Bone marrow (tissue), 2 donors: Measurements from ENCODE around the gene TUB.

Source experiments
- DNase-seq, 2 donors: peaks; one replicate each; lab custom pipeline; 2025; lab: John Stamatoyannopoulos, UW

The TUB gene

DNA sequence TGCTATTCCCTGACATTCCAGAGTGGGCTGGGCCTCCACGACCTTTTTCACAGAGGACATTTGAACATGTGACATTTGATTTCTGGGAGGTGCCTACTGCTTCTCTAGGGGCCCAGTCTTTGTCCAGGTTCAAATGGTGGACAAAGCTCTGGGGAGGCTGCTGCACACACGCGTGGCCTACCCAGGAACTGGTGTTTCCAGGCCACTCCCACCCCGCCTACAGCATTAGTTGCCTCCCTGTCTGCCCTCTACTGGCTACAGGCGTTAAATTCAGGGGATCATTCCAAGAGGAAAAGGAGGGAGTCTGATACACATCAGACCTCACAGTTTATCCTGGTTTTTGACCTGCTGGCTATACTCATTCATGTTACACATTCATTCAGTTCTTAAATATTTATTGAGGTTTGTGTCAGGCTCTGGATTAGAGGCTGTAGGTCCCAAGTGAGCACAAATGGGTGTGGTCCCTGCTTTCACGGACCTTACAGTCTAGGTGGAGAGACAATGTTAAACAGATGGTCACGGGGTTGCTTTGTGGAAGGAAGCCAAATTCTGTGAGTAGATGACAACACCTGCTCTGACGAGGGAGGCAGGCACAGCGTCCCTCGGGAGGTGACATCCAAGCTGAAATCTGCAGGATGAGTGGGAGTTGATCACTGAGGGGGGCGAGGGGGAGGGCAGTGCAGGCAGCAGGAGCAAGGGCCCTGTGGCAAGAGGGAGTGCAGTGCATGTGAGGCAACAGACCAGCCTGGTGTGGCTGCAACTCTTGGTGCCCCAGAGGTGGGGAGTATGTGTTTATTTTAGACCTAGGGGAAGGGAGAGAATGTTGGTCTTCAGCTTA is 11.8 kb downstream of the TUB start:
- DNase-seq, result no peak

- DNase-seq, result no peak
These were observed 13.0 kb downstream of the TUB start for GRCh38 chr11:8093931-8094575.

GRCh38 chr11:8094656-8095055 is 13.6 kb downstream of the TUB start:
- no peak for DNase-seq

- DNase-seq, result no peak
These were observed 14.4 kb downstream of the TUB start for GRCh38 chr11:8095371-8095770.

DNA sequence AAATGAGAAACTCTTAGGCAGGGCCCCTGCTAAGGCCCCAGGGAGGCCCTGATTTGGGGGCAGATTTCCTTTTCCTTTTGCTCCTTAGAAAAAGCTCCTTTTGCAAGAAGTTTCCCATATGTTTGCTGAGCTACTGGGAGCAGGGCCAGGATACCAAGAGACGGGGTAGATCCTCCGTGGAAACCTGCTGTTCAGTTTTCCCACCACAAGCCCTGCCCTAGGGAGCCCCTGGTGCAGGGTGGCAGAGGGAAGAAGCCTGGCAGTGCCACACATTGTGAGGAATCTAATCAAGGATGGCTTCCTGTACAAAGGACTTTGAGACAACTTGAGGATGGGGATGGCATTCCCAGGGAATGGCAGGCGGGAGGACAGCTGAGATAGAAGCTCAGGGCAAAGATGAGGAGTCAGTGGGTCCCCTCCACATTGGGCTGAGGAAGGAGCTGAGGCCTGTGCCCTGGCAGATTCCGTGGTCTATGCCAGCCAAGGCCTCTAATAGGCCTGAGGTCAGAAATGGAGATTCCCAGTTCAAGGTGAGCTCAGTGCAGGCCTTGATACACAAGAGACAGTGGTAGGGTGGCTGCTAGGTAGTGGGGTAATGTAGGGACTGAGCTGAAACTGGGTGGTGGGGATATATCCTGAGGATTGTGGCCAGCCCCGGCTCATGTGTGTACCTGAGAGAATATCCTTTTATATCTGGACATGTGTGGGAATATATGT is 15.0 kb downstream of the TUB start:
- DNase-seq, result no peak

- no peak for DNase-seq
These were observed 15.6 kb downstream of the TUB start for GRCh38 chr11:8096575-8096974.

GRCh38 chr11:8097062-8097461 is 16.1 kb downstream of the TUB start:
- DNase-seq, result no peak

DNA sequence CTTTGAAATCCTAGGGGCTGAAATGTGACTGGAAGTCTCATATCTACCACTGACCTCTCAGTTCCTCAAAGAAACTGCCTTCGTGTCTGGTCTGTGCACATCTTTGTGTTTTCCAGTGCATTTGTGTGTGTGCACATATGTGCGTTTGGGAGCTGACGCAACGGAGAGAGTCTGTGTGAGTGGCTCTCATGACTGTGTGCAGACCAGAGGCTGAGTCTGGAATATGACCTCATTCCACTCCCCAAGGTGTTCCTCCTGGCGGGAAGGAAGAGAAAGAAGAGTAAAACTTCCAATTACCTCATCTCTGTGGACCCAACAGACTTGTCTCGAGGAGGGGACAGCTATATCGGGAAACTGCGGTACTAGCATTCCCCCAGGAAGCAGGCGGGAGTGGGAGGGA is 16.5 kb downstream of the TUB start:
- DNase-seq, result no peak

DNA sequence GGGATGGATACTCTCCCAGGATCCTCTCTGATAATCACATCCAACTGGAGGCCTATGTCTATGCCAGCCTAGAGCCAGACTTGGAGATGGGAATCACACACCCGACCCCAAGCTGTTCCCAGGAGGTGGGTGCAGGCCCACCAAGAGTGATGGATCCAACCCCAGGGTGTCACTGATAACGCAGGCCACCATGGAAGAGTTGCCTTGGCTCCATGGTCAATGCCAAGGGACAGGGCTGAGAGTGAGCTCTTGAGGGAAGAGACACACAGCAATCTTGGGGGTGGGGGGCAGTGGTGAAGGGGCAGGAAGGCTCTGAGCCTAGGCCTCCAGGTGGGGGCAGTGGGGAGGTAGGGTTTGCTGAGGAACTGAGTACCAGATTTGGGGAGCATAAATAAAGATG is 16.9 kb downstream of the TUB start:
- DNase-seq, result no peak

GRCh38 chr11:8098361-8098760 is 17.4 kb downstream of the TUB start:
- DNase-seq, result no peak

DNA sequence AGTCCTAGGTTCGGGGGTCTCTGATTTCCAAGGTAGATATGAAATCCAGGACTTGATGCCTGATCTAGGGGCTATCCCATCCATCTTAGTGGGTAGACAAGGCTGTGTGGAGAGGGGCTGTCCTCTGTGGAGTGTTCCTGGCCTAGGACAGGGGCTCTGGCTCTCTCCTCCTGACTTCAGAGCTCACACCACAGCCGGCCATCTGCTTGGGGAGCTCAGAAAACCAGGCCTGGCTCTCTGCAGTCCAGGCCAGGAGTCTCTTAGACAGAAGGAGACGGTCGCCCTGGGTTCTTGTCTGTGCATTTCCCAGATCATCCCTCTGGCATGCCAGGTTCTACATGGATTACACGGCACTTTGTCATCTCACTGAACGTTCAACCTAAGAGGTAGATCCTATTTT is 17.9 kb downstream of the TUB start:
- no peak for DNase-seq

DNA sequence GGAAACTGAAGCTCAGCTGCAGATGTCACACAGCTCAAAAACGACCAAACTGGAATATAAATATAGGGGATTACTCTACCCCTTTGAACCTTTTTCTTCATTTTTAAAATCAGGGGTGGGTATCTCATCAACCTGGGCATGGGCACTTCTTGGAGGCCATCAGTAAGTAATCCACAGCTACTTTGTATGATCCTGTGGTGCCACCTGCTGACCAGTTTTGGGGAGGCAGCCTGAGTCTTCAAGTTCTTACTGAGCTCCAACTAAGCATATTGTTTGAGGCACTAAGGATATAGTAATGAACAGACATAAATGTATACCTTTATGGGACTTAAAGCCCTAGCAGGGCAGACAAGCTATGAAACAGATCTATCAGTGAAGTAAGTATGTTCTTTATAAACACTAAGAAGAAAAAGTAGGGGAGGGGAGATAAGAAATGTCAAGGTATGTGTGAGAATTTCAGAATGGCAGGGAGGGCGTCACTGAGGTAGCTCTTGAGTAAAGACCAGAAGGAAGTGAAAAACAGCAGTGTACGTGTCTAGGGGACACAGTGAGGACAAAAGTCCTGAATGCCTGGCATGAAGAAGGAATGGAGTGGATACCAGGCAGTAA is 18.4 kb downstream of the TUB start:
- DNase-seq, result peak in 1 of 2 donors; percentile 34

DNA sequence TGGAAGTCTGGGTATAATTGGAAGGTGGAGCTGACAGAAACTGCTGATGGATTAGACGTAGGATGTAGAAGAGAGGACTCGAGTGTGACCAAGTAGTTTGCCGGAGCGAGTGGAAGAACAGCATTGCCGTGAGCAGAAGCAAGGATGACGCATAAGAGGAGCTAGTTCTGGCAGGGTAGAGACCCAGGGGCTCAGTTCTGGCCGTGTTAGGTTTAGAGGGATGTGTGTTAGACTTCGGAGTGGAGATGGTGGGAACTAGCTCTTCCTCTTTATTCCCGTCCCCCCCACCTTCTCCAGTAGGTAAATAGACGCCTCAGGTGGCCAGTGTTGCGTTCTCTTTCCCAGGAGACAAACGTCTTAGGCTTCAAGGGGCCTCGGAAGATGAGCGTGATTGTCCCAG is 19.1 kb downstream of the TUB start:
- no peak for DNase-seq

- DNase-seq, result no peak
These were observed 19.6 kb downstream of the TUB start for GRCh38 chr11:8100605-8101004.

DNA sequence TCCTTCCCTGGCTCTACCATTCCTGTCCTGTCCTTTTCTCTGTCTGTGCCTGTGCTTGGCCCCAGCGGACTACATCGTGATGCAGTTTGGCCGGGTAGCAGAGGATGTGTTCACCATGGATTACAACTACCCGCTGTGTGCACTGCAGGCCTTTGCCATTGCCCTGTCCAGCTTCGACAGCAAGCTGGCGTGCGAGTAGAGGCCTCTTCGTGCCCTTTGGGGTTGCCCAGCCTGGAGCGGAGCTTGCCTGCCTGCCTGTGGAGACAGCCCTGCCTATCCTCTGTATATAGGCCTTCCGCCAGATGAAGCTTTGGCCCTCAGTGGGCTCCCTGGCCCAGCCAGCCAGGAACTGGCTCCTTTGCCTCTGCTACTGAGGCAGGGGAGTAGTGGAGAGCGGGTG is 20.4 kb downstream of the TUB start:
- DNase-seq, result no peak

DNA sequence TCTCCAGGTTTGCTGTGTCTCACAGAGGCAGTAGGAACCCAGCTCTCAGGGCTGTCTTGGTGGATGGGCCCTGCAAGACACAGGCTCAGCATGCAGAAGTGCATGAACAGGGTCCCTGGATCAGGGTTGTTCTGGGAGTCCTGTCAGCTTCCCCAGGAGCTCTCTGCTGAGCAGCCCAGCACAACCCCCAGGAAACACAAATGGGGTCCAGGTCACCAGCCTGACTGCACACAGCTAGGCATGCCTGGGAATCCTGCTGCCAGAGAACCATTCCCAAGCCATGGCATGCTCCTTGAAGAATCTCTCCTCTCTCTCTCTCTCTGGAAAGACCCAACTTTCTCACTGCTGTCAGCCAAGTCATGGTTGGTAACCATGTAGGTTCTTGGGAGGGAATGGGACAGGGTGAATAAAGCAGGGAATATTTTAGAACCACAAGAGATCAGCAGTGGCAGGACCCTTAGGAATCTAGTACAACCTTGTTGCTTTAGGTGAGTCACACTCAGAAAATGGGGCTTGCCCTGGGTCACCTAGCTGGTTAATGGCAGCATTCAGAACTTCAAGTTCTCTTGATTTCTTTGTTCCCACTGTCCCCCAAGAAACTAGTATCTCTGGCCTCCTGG is 21.4 kb downstream of the TUB start:
- no peak for DNase-seq

DNA sequence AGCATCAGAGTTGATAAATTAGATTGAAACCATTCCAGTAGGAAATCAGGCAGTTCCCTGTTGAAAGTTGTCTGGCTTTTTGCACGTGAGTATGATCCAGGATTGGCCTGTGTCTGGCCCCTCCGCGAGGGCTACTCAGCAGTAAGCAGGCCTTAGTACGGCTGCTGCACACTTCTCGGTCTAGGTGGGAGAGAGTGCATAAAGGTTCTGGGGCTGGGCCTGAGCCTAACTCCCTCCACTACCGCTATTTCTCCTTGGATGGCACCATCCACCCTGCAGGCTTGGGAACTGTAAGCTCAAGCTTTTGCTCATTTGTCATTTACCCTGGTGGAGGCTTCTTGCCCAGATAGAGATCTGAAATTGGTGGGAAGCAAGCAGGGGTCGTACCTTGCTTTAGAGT is 22.0 kb downstream of the TUB start:
- DNase-seq, result no peak

- no peak for DNase-seq
These were observed 22.9 kb downstream of the TUB start for GRCh38 chr11:8103909-8104308.

DNA sequence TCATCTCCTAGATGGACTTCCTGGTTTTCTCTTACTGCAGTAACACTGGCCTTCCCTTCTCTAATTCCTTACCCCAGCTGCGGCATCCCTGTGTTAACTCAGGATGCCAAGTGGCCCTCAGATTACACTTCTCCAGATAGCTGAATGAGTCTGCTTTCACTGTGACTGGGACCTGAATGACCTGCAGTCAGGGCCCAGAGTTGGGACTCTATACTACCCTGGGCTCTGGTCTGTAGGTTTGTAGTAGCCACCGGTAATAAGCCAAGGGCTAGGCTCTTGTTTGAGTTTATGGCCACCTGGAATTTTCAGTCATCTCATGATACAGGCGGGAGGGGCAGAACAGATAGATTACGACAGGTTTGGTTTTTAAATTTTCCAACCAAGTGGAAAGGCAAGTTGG is 24.1 kb downstream of the TUB start:
- DNase-seq, result no peak

DNA sequence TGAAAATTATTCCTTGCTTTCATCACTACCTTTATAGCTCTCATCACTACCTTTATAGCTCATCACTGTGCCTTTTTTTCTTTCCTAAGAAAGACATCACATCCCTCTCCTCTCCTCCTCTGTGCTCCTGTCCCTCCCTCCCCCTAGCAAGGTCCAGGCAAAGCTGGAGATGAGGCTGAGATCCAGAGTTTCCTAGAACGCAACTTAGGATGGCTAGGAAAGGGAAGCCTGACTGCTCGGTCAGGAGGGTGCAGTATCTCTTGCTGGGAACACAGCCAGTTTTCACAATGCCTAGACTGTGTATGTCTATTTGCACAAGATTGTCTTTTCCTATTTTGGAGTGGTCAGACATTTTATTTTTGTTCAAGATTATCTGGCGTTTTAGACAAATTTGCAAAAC is 24.7 kb downstream of the TUB start:
- no peak for DNase-seq

DNA sequence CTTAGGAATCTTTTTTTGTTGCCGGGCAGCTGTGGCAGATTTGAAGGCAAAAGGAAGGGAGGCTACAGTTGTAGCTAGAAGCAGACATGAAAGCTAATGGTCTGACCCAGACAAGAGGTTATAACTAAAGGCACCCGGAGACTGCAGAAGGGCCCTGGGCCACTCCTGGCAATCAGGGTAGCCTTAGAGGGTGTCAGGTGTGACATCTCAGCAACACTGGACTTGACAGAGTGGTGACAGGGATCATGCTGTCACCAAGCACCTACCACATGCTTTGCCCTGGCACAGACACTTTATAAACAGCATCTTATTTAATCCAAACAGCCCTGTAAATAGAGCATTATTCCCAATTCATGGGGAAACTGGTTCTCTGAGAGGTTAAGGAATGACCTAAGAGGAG is 25.7 kb downstream of the TUB start:
- DNase-seq, result no peak

DNA sequence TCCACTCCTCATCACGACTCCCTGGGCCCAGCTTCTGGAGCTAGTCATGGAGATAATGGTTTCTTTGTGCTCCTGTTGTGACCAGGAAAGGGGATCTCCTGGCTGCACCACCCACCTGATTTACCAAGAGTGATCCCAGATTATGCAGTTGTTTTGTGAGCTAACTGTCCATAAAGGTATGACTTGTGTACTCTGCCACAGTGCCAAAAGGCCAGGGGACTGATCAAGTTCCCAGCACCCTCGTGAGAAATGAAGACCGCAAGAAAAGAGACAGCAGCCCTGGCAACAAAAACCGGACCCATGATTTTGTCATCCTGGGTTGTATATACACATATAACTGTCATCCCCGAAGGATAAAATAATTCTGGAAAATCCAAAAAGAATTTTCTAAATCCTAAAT is 26.6 kb downstream of the TUB start:
- no peak for DNase-seq
